ENCODE data around the gene SP110.

SP110 gene

DNA sequence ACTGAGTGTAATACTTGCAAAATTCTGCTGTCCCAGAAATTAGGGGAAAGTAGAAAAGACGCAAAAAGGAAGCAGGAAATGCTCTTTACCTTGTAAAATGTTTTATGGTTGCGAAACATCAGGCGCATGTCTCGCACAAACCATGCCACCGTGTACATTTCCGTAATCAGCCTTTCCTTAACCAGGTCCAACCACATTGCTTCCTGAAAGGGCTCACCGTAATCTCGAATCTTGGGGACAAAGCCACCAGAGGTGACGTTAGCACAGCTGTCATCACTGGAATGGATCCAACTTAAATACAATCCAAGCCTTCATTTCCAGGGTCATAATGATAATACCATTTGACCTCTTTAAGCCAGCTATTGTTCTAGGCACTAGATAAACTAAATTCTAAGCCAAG, 49.3 kb downstream of the SP110 start:
- DNase-seq (ENCODE audit: low read depth) = no peak

DNA sequence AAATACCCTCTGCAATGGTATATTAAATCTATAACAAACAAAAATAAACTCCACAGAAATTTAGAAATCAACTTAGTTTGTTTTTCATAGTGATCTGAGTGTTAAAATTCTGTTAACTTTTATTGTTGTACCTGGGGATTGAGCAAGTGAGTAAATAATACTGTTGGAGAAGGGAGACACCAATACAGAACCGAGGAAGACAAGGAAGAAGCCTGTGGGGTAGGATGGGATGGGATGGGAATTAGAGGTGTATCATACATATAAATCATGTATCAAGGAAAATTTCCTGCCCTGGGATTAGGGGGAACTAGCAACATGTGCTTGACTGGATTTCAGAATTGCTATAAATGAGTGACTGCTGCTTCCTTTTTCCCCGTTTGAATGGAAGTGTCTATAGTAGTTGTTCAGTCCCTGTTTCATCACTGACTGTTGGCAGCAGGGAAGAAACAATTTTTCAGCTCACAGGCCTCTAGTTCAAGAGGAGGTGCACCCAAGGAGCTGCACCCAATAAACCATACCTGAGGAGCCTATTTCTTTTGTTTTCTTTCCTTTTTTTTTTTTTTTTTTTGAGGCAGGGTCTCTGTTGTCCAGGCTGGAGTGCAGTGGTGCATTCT, 53.1 kb downstream of the SP110 start:
- no peak for DNase-seq (ENCODE audit: low read depth)

DNA sequence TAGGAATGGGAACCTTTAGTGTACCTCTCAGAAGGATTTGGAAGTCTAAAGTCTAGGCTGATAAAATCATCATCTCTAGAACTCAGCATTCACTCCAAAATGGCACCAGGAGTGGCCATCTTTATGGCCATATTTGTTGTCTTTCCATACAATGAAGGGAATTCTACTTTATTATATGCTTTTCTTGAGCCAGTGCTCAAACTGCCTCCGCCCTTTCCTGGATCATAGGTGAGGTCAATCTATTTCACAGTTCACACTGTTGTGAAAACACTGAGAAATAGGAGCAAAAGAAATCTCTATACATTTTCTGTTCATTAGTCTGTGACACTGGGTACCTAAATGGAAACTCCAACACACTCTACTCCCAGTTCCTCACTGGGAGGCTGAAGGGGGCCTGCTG, 55.6 kb downstream of the SP110 start:
- no peak for DNase-seq (ENCODE audit: low read depth)

DNA sequence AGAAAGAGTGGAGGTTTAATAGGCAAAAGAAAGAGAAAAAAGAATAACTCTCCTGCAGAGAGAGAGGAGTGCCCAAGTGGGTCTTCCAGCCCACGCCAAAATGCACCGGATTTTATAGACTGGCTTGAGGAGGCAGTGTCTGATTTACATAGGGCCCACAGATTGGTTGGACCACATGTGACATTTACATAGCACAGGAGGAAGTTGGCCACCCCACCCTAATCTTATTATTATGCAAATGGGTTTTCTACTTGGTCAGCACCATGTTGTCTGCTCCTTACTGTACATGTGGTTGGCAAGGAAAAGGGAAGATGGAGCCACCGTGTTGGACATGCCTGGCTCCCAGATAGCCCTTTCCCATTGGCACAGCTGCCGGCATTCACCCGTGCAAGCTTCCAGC, 56.8 kb downstream of the SP110 start:
- no peak for DNase-seq (ENCODE audit: low read depth)

DNA sequence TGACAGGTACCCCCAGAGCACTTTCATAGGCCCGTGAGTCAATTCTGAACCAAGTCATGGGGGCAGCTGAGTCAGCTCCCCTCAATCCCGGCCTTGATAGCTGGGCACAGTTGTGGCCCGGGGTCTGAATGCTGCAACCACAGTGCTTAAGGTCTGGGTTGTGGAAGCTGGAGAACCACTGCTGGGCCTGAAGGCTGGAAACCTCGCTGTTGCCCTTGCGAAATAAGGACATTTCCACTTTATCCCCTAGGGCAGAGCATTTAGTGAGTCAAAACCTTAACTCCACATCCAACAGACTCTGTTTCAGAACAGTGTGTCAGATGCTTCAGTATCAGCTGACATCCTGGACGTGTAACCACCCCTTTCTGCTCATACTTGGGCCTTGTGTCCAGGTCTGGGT, 58.6 kb downstream of the SP110 start:
- no peak for DNase-seq (ENCODE audit: low read depth)

DNA sequence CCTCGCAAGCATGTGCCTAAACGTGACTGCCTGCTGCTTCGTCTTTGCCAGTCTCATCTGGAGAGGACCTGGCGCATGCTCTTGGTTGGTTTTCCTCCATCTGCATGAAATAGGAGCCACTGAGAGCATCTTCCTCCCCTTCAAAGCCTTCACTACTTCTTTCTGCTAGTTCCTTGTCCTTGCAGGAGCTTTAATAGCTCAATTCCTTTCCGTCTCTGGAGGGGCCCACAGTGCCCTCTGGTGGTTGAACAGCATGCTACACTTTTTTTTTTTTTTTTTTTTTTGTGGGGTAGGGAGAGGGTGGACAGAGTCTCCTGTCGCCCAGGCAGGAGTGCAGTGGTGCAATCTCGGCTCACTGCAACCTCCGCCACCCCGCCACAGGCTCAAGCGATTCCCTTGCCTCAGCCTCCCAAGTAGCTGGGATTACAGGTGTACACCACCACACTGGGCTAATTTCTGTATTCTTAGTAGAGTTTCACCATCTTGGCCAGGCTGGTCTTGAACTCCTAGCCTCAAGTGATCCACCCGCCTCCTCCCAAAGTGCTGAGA, 59.6 kb downstream of the SP110 start:
- DNase-seq (ENCODE audit: low read depth) = peak; percentile 9

DNA sequence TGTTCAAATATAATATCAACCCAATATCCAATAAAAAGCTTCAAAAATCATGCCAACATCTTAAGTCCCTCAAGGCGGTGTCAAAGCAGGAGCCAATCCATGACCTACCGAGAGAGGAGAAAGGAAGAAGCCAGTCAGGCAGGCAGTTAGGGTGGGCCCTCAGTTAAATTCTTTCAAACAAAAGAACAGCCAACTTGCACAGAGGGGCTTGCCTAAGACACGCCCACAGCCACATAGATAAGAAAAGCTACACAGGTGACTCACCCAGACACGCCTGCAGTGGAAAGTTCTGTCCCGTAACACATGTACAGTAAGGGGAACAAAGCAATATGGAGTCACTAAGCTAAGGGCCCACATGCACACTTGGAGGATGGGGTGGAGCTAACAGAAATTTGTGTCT, 61.3 kb downstream of the SP110 start:
- DNase-seq (ENCODE audit: low read depth) = no peak

DNA sequence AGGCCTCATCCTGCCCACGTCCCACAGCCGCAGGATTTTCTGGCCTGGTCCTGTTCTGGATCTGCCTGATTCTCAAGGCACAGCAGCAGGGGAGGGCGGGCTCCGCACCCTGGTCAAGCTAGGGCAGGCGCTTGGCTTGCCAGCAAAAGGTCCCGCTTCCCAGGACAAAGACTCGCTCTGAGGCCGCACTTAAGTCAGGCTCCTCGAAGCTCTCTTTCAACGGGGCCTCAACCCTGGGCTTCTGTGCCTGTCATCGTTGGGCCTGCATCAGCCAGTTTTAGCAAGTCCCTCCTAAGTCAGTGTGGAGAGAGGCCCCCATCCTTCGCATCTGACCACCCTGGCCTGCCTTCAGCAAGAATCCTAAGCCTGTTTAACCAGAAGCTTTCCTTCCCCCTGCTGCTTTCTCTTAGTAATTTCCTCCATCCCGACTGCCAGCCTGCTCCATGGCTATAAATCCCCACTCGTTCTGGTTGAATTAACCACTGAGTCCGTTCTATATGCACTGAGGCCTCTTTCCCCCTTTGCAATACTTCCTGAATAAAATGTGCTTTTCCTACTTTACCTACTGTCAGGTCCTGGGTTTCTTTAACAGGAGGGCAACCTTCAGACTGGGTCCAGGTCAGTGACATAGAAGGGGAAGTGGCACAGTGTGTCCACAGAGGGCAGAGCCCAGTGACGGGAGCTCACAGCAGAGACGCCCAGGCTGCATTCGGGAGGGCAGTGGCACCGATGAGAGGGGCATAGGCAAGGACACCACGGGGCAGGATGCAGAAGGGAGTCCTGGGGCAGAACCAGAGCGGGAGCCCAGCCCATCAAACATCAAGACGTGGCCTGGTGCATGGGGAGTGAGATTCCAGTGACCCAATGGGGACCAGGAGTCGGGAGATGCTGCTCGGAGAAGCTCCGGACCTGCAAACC, 62.7 kb downstream of the SP110 start:
- DNase-seq (ENCODE audit: low read depth) = no peak

DNA sequence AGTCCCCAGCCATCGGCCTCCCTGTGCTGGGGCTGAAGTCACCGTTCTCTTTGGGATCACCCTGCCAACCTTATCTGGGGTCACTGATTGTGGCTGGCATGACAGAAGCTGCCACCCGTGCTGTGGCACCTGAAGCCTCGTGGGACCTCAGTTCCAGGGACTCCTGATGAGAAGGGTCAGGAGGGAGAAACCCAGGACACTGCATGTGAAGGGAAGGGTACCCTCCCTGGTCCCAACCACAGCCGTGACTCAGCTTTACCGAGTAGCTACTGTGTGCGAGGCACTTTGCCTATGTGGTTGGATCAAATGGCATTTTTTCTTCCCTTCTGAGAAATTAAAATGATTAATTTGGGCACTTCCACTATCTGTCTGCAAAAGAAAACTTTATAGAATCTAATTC, 64.4 kb downstream of the SP110 start:
- DNase-seq (ENCODE audit: low read depth) = no peak

DNA sequence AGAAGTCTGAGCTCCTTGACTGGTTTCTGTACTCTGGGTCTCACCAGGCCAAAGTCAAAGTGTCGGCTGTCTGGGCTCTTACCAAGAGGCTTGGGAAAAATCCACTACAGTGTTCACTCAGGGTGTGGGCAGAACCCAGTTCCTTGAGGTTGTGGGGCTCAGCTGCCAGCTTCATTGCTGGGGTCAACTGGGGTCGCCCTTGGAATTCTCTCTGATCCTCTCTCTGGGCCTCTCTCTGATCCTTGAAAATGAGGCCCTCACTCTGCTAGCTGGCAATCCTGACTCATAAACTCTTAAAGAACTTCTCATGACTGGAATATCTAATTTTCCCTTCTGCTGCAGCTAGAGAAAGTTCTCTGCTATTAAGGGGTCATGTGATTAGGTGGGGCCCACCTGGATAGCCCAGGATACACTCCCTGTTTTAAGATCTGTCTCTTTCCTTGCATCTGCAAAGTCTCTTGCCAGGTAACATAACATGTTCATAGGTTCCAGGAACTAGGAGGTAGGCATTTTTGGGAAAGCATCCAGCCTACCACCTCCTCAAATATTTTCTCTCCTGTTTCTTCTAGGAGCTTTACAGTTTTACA, 66.3 kb downstream of the SP110 start:
- no peak for DNase-seq (ENCODE audit: low read depth)

DNA sequence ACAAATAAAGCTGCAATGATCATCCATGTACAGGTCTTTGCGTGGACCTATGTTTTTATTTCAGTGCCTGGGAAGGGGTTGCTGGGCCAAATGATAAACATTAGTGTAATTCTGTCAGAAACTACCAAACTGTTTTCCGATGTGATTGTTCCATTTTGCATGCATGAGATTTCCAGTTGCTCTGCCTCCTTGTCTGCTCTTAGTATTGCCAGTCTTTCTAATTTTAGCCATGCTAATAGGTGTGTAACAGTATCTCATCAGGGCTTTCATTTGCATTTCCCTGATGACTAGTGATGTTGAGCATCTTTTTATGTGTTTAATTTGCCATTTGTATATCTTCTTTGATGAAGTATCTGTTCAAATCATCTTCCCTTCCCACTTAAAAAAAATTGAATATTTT, 67.5 kb downstream of the SP110 start:
- DNase-seq (ENCODE audit: low read depth) = no peak

DNA sequence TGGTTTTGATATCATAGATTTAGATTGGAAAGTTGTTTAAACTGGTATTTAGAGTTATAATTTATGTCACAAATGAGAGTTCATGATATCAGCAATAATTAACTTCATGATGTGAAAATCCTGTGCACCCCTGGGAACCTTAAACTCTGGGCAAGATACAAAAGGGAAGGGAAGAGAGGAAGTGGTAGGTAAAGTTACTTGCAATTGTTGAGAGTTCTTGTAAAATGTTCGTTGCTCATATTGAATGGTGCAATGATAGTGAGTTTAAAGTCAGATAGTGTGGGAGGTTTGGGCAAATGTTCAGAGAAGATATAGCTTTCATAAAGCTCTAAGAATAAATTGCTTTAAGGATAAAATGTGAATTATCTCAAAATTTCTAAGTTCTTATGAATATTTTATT, 75.4 kb downstream of the SP110 start:
- DNase-seq (ENCODE audit: low read depth) = no peak

DNA sequence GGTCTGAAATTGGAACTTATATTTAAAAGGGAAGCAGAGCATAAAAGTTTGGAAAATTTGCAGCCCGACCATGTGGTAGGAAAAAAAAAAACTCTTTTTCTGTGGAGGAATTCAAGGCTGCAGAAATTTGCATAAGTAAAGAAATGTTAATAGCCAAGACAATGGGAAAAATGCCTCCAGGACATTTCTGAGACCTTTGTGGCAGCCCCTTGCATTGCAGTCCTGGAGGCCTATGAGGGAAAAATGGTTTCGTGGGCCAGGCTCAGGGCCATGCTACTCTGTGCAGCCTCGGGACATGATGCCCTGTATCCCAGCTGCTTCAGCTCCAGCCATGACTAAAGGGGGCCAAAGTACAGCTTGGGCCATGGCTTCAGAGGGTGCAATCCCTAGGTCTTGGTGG, 79.1 kb downstream of the SP110 start:
- no peak for DNase-seq (ENCODE audit: low read depth)

DNA sequence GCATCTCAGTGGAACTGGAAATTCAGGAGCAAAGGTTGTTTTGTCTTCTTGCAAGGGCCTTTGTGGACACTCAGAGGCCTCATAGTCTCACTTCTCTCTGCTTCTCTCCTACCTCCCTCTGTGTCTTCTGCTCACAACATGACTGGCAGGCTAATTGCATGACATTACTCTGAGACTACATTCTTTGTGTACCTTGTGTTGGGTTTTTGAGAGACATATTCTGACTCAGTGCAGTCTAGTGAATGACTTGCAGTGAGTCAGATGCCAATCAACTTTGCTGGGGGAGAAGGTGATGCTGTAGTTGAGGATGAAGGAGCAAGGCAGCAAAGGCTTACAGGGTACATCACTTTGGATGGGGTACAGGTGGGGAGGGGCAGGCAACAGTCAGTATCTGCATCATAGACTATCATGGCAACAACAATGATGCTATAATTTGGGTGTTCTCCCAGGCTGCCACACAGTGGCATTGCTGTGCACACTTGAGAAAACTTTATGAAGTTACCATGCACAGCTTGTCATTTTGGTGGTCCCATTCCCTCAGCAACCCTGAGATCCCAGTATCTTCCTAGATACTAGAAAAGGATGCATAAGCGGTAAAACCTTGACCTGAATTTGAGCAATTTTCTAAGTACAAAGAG, 81.8 kb downstream of the SP110 start:
- no peak for DNase-seq (ENCODE audit: low read depth)

DNA sequence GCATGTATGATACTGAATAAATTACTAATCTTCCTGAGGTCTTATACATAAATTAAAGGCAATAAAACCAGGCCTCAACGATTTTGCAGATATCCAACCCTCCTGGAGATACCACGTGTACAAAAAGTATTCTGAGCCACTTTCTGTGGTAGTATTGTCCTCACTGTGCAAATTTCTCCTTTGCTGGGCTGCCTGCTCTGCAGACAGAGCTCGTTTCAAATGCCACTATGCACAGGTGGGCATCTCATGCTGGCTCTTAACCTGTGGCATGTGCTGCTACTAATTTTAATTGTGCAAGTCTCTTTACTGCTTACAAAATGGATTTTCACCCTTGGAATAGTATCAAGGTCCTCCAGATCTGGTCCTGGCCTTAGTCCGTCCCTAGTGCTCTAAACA, 84.7 kb downstream of the SP110 start:
- no peak for DNase-seq (ENCODE audit: low read depth)

DNA sequence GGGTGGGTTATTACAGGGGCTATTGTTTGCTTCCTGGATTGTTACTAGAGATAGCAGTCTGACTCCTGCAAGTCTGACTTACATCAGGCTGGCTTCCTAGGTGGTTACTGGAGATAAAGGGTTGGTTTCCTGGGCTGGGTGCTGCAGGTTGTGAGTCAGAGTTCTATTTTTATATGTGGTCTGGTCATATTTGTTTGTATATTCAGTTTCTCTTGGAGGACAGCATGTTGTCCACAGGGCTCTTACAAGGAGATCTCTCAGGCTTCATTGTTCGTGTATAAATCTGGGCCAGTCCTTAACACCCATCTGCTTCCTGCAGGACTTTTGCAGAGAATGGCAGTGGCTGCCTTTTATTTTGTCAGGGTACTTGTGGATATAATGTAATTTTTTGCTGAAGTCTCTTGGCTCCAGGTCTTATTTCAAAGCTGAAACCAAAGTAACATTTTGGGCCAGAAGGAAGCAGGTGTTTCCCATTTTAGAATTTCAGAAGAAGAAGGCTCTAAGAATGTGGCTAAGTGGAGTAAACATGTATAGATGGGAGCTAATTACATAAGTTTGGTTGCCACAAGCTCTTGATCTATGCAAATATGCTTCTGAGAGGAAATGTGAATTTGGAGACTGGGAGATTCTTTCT, 85.2 kb downstream of the SP110 start:
- DNase-seq (ENCODE audit: low read depth) = no peak

DNA sequence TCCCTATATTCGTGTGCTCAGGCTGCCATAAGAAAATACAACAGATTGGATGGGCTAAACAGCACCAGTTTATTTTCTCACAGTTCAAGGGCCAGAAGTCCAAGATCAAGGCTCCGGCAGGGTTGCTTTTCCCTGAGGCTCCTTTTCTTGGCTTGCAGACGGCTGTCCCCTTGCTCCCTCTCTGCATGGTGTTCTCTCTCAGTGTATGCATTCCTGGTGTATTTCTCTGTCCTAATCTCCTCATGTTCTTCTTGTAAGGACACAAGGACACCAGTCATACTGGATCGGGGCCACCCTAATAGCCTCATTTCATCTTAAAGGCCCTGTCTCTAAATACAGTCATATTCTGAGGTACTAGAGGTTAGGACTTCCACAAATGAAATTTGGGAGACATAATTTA, 88.4 kb downstream of the SP110 start:
- no peak for DNase-seq (ENCODE audit: low read depth)

DNA sequence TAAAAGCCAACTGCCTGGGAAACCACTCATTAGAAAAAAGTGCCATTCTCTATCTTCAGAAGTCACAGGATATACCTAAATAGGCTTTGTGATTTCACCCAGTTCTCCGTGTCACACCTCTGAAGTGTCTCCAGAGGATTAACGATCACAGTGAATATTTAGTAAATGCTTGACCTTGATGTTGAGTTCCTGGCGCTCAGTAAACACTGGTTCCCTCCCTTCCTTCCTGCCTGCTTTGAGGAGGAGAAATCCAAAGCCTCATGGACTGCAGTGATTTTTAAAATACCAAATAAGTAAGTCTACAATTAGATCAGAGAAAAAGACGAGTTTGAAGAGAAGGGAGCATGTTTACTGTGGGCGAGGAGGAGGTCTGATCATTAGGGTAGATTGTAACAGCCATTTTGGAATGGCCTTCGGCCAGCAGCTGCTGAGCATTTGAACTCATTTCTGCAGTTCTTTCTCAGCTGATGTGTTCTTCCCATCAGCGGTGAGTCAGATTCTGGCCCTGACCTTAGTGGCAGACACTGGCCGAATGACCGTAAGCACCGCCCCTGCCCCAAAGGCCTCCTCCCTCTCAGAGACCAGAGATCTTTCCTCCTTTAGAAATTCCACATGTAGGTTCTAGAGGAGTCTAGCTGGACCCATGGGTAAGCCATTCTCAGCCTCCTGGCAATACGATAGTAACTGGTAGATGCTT, 89.0 kb downstream of the SP110 start:
- no peak for DNase-seq (ENCODE audit: low read depth)

DNA sequence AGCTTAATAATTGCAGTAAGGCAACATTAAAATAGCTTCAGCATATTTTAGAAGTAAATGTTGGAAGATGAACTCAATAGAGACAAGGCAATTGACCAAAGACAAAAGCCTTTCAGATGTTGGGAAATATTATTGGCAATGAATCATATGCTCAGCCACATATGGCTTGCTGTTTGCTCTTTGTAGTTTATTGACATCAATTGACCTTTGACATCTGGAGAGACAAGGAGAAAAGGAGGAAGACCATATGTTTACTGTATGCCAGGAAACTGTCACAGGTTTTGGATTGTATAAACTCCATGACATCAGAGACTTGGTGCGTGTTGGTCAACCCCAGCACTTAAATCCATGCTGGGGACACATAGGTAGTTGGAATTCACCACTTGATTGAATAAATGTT, 90.4 kb downstream of the SP110 start:
- no peak for DNase-seq (ENCODE audit: low read depth)

DNA sequence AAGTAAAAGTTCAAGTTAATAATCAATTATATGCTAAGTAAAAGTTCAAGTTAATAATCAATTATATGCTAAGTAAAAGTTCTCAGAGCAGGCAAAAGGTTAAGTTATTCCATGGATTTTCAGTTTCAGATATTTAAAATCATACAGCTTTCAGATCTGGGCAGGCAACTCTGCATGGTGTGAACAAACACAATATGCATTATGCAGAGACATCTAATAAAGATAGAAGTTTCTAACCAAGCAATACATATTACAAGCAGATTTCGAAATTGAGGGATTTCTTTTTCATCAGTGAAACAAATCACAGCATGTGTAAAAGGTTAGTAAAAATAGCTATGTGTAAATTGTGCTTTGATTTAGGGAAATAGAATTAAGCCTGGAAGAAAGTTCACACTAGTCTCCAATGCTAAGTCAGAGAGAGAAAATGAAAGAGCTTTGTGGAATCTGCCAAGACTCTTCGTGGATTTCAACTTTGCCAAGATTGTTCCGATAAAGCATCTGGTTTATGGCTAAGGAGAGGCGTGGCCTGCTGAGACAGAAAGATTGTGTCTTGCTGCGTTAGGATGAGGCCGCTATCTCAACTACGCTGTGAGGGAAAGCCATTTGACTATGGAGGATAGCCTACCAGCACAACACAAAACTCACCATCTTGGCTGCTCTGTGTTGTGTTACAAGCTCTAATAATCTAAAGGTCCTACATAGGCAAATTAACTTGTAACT, 91.0 kb downstream of the SP110 start:
- DNase-seq (ENCODE audit: low read depth) = no peak

DNA sequence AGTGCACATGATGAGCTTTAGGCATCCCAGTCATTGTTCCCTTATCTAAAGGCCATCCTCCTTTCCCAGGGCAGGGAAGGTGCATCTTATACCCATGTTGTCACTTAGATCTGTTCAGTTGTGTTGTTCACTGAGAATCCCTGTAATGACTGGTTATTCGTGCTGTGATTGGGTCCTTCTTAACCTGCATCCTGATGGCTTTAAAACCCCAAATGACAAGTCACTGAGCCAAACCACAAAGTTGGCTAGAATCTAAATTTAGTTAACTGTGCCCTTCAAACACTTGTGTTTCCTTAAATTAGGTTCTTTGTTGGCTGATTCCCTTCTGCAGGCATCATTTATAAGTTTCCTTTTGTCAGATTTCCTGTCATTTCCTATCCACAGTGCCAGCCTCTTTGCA, 92.6 kb downstream of the SP110 start:
- no peak for DNase-seq (ENCODE audit: low read depth)

Measured in activated T-helper 1 cell treated with Interleukin-2 at 50 U/mL for 16 hours (primary cell).